8988T (cell line): ENCODE measurements around the gene GPN2.
A peak's percentile ranks its signal among the peaks of the same experiment; 100 is the strongest.
"Not testable (repeated sequence)": the region's sequence is repeated elsewhere in the genome, so short reads cannot be mapped to it uniquely, and the experiment has no call there.

Experiments
- DNase-seq: peaks from one replicate; pipeline ENCODE4 v3.0.0; 2011

GPN2 gene

GRCh38 chr1:26857473-26858060, 32.5 kb downstream of the GPN2 start:
- DNase-seq: no peak

GRCh38 chr1:26856604-26857469, 33.2 kb downstream of the GPN2 start:
- DNase-seq: no peak

GRCh38 chr1:26856181-26856580, 33.9 kb downstream of the GPN2 start:
- DNase-seq: no peak

GRCh38 chr1:26855636-26856035, 34.4 kb downstream of the GPN2 start:
- DNase-seq: no peak

GRCh38 chr1:26854906-26855305, 35.2 kb downstream of the GPN2 start:
- no peak for DNase-seq

- DNase-seq: no peak
These were observed 36.5 kb downstream of the GPN2 start for GRCh38 chr1:26853600-26853999.

- peak; percentile 80 for DNase-seq
These were observed 36.9 kb downstream of the GPN2 start for GRCh38 chr1:26853156-26853555.

GRCh38 chr1:26852701-26853100, 37.4 kb downstream of the GPN2 start:
- no peak for DNase-seq

- DNase-seq: no peak
These were observed 38.9 kb downstream of the GPN2 start for GRCh38 chr1:26851106-26851684.

- DNase-seq: peak; percentile 53
These were observed 40.9 kb downstream of the GPN2 start for GRCh38 chr1:26848941-26849774.

- DNase-seq: no peak
These were observed 41.6 kb downstream of the GPN2 start for GRCh38 chr1:26848499-26848898.

- DNase-seq: not testable (repeated sequence)
These were observed 42.3 kb downstream of the GPN2 start for GRCh38 chr1:26847826-26848225.

- no peak for DNase-seq
These were observed 45.5 kb downstream of the GPN2 start for GRCh38 chr1:26844424-26845196.

GRCh38 chr1:26839779-26840178, 50.3 kb downstream of the GPN2 start:
- no peak for DNase-seq

GRCh38 chr1:26839339-26839722, 50.8 kb downstream of the GPN2 start:
- no peak for DNase-seq

- DNase-seq: no peak
These were observed 51.4 kb downstream of the GPN2 start for GRCh38 chr1:26838474-26839338.

GRCh38 chr1:26837665-26838064, 52.4 kb downstream of the GPN2 start:
- not testable (repeated sequence) for DNase-seq

GRCh38 chr1:26833432-26834405, 56.4 kb downstream of the GPN2 start:
- no peak for DNase-seq

- DNase-seq: no peak
These were observed 57.7 kb downstream of the GPN2 start for GRCh38 chr1:26832249-26832960.
